Stimulated activated CD4-positive, alpha-beta T cell treated with anti-CD3 and anti-CD28 coated beads, Interleukin-1b, Interleukin-23, amount 100 ng/mL, for 24 hours (primary cell): ENCODE results near the gene TSPAN18.

Experiments
- DNase-seq, 4 experiments: peaks; one replicate each; pipeline ENCODE4 v3.0.0-alpha.2; 2020; ENCODE audit warnings: low read depth in 4 of 4, low spot score in 1 of 4

The TSPAN18 gene

GRCh38 chr11:44973632-44974401, 247.1 kb downstream of the TSPAN18 start:
- no peak for DNase-seq

DNA sequence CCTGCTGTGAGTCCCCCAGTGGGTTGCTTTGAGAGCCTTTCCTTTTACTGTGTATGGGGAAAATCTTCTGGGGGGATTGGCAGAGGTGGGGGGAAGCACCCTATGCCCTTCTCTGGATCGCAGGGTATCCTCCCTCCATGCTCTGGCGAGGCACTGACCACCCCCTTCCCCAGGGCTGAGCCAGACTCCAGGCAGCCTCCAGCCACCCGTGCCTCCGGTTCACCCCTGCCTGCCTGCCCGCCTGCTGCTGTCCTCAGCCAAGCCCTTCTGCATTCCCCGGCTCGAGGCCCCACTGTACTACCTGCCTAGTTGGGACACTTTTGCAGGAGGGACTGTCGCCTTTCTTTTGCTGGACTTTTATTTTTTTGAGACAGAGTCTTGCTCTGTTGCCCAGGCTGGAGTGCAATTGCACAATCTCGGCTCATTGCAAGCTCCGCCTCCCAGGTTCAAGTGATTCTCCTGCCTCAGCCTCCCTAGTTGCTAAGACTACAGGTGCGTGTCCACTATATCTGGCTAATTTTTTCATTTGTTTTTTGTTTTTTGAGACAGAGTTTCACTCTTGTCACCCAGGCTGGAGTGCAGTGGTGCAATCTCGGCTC, 247.7 kb downstream of the TSPAN18 start:
- DNase-seq = no peak

GRCh38 chr11:44976576-44976975, 249.8 kb downstream of the TSPAN18 start:
- DNase-seq = no peak

DNA sequence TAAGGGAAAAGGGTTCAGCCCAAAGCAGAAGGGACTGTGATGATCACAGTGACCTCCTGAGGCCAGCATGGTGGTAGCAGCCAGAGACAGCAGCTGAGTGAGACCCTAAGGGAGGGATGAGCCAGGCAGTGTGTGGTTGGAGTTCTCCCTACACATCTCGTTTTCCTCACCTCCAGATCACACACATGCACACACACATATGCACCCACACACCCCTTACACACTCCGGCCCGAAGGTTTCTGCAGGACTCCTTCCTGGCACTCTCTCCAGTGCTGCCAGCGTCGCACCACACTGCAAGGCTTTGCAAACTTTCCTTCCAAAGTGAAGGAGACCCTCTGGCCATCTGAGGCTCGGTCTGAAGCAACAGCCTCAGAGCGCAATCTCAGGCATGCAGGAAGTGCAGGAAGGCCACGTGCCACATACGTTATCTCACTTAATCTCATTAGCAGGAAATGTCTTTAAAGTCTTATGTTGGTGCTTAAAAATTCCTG, 250.8 kb downstream of the TSPAN18 start:
- no peak for DNase-seq

DNA sequence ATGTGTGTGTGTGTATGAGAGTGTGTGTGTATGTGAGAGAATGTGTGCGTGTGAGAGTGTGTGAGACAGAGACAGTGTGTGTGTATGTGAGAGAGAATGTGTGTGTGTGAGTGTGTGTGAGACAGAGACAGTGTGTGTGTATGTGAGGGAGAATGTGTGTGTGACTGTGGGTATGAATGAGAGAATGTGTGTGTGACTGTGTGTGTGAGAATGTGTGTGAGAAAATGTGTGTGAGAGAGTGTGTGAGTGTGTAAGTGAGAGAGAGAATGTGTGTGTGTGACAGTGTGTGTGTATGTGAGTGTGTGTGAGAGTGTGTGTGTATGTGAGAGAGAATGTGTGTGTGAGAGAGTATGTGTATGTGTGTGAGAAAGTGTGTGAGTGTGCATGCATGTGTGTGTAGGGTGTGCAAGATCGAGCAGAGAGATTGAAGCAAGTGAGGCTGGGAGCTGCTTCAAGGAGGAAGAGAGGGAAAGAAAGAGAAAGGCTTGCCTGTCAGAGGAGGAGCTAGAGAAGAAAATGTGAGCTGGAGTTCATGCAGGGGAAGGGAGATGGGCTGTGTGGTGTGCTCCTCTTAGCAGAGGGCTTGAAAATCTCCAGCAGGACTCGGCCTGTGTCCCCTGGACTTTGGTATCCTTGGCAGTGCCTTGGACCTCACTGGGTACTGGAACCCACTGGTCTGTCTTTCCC, 251.7 kb downstream of the TSPAN18 start:
- no peak for DNase-seq

DNA sequence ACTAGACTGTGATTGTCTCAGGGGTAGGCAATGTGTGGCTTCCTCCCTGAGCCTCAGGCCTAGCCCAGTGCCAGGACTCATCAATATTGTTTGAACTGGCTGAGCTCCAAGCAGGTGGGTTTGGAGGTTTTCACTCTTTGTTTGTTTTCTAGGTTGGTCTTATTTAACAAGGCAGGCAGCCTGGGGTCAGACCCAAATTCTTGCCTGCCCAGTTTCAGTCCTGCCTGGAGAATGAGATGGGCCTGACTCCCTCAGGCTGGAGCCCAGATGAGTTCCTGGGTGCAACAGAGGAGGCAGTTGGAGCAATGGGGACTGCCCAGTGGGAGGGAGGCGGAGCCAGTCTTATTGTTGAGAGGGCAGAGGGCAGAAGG, 252.2 kb downstream of the TSPAN18 start:
- no peak for DNase-seq

- DNase-seq = no peak
These were observed 253.0 kb downstream of the TSPAN18 start for GRCh38 chr11:44979543-44980399.

DNA sequence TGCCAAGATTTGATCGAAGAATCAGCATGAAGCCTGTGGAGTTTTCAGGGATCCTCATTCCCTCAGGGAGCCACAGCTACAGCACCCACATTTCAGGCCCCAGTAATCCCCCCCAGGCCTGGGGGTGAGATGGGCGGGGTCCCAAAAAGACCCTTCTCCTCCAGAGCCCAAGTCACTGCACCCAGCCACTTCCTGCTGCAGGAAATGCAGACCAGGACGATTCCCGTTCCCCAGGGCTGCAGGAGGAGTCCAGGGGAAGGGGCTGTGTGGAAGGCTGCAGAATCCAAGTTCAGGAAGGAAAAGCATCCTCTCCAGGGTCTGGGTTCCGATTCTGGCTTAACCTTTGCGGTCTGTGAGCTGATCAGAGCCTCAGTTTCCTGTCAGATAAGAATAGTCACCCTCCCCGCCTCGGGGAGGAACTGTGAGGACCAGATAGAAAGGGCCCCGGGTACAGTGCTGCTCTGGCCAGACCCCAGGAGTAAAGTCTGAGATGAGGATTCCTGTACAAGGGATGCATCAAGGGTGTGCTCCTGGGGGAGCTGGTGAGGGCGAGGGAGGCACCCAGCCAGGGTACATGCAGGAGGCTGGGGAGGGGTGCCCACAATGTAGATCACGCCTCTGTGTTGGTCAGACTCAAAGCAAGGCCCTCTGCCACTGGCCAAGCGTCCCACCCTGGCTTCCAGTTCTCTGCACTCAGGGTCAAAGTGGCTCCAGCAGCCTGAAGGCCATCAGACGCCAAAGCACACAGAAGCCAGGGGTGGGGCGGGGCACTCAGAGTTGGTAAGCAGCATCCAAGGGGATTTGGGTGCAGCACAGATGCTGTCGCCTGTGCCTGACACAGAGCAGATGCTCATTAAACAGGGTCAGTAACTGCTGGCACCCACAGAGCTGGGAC, 254.0 kb downstream of the TSPAN18 start:
- no peak for DNase-seq
